ENCODE measurements around the gene SLCO1C1.

The SLCO1C1 gene

GRCh38 chr12:20800160-20800559 is 105.0 kb downstream of the SLCO1C1 start:
- DNase-seq: no peak

- no peak for DNase-seq
Measured at GRCh38 chr12:20801035-20801434, 105.9 kb downstream of the SLCO1C1 start.
